Thoracic aorta (tissue), 2 donors: ENCODE results near the gene STK35. TPM values are rescaled to one million over a fixed set of nuclear protein-coding genes. Genes with fewer than 3 reads are reported as not detected.

Experiments
- ATAC-seq: fragments of 150-250 bp; one replicate; pipeline ENCODE4 v1.8.0; 2017; ENCODE audit warnings: low read depth; ENCODE audit not compliant: insufficient number of reproducible peaks, low FRiP score
- DNase-seq: peaks from one replicate; pipeline ENCODE4 v3.0.0-alpha.2; 2020; ENCODE audit warnings: low spot score
- H3K27ac ChIP-seq, 2 donors: fragments of 200-600 bp; sonication (generic); 1 replicate in 1 of 2; 2 replicates in 1 of 2; pipeline ENCODE4 v1.5.1; 2016; ENCODE audit warnings: mild to moderate bottlenecking in 2 of 2, moderate library complexity in 2 of 2
- H3K27me3 ChIP-seq: fragments of 200-600 bp; sonication (generic); replicated peaks from 2 replicates; pipeline ENCODE4 v1.6.0; 2016; ENCODE audit warnings: mild to moderate bottlenecking; ENCODE audit not compliant: insufficient read depth
- H3K36me3 ChIP-seq: fragments of 200-600 bp; sonication (generic); one replicate; pipeline ENCODE4 v1.5.1; 2016
- H3K4me1 ChIP-seq, 2 donors: fragments of 200-600 bp; sonication (generic); 1 replicate in 1 of 2; 2 replicates in 1 of 2; pipeline versions ENCODE4 v1.5.1 to v1.6.0; 2016; ENCODE audit warnings: low read depth in 2 of 2, mild to moderate bottlenecking in 1 of 2; ENCODE audit not compliant: control insufficient read depth in 1 of 2
- H3K4me3 ChIP-seq: fragments of 200-600 bp; sonication (generic); 2 replicates; pipeline ENCODE4 v1.5.1; 2016; ENCODE audit warnings: mild to moderate bottlenecking
- H3K9me3 ChIP-seq: fragments of 200-600 bp; sonication (generic); 2 replicates; pipeline ENCODE4 v1.5.1; 2016
- CTCF ChIP-seq: fragments of 200-600 bp; sonication (generic); IDR thresholded peaks from one replicate; pipeline ENCODE4 v1.5.1; 2019; ENCODE audit warnings: antibody characterized with exemption
- total RNA-seq, 2 donors: library from RNA; depleted of rRNA; stranded (reverse); fragments of >200 nt; gene quantifications; one replicate each; pipeline versions ENCODE4 v1.1.0 to v1.2.3, GENCODE V29; 2016

STK35 gene
- total RNA-seq, 2 donors from 2014 or later, result 25.4 to 31.5 TPM

DNA sequence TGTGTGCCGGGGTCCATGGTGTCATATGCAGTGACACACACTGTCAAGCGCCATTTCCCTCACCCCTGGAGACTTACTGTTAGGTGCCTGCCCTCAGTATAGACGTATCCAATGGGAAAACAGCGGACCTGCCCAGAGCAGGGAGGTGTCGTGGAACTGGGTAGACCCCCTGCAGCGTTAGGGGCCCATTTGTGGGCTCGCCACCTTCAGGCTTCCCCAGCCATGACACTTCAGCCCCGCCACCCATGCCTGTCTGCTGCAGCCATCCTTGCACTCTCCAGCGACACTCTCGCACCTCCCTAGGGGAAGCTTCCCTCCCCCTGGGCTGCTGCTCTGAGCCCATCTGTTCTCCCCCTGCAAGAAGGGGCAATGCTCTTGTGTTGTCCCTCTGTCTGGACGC, 43.2 kb downstream of the STK35 start:
- no peaks in the 10 kb centered on the region for H3K9me3 ChIP-seq
- no peak for DNase-seq

DNA sequence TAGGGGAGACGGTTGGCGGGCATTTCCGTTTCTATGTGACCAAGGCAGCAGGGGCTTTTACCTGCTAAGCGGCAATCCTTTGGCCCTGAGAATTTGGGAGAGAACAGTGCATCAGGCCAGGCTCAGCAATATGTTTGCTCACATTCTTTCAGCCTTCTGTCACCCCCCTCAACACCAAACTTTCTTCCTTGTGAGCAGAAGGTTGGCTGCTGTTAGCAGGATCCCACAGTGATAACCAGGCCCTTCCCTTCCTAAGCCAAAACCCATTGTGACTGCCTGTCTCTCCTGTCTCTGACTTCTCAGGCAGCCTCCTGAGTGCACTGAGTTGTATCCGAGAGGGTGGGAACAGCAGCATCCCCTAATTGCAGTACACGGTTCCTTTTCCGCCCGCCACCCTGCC, 43.7 kb downstream of the STK35 start:
- ATAC-seq (no peak), DNase-seq (no peak)
- no peak for TF ChIP-seq CTCF
- Histone ChIP-seq H3K4me3 (no peak overlapping the region), H3K4me1 (peaks cover 0 to 6% of the 10 kb centered on the region in 2 donors), H3K36me3 (peaks cover 18% of the 10 kb centered on the region), H3K9me3 (no peaks in the 10 kb centered on the region), H3K27me3 (no peaks in the 10 kb centered on the region), H3K27ac (no peak overlapping the region)

More for the DNA sequence above, 43.2 kb downstream of the STK35 start:
- Histone ChIP-seq H3K27ac (no peak overlapping the region), H3K4me3 (no peak overlapping the region), H3K27me3 (no peaks in the 10 kb centered on the region), H3K4me1 (peaks cover 0 to 11% of the 10 kb centered on the region in 2 donors), H3K36me3 (peaks cover 18% of the 10 kb centered on the region)
- ATAC-seq, result no peak
- no peak for TF ChIP-seq CTCF

DNA sequence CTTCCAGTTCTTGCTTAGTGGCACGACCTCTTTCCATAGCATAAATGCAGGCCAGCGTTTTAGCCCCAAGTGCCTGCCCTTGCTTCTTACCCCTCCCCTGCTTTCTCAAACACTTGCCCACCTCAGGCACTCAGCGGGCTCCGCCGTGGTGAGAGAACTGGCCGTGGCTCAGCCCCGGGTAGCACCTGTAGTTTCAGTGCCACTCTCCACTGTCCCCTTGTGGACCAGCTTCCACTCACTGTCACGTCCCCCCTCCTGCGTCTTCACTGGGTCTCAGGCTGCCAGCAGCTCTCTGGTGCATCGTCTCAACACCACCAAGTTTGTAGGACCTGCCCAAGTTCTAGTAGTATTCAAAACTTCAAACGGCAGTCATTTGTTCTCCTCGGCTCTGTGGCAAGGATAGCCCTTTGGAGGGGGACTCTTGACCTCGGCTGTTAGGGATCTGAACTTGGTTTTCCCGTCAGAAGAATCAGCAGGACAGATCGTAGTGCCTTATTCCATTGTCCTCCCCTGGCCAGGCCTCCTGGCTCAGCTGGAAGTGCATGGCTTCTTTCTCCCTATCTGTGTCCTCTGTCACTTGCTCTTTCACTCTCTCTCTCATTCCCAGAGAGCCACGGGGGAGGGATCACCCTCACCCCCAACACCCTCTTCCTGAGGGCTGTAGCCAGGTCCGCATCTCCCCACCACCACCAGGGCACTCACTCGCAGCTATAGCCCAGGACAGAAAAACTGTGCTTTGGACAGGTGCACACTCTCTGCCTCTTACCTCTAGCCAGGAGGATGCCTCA, 44.6 kb downstream of the STK35 start:
- Histone ChIP-seq H3K4me3 (no peak overlapping the region), H3K36me3 (peaks cover 18% of the 10 kb centered on the region), H3K27ac (no peak overlapping the region), H3K4me1 (no peaks in the 10 kb centered on the region), H3K9me3 (no peaks in the 10 kb centered on the region), H3K27me3 (no peaks in the 10 kb centered on the region)
- TF ChIP-seq CTCF, result no peak
- no peak for ATAC-seq
- DNase-seq, result no peak

DNA sequence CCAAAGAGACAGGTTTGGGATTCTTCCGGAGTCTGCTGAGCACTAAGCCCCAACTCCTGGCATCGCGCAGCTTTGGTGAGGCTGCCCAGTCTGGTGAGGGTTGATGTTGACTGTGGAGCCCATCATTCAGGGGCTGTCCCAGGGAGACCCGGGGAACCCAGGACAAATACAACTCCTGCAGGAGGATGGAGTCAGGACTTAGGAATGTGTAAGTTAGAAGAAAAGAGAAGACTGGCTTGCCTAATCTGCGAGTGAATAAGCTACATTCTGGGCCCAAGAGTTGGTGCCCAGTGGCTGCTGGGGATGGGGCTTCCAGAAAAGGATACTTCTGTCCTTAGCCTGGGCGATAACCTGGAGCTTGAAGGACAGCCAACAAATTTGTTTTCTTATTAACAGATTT, 47.9 kb downstream of the STK35 start:
- DNase-seq, result no peak
- Histone ChIP-seq H3K4me3 (no peak overlapping the region), H3K9me3 (no peaks in the 10 kb centered on the region), H3K27me3 (no peaks in the 10 kb centered on the region), H3K36me3 (peaks cover 12% of the 10 kb centered on the region), H3K27ac (no peak overlapping the region), H3K4me1 (peaks cover 0 to 9% of the 10 kb centered on the region in 2 donors)
- no peak for ATAC-seq
- no peak for TF ChIP-seq CTCF

- no peak for TF ChIP-seq CTCF
- Histone ChIP-seq H3K4me1 (peaks cover 0 to 9% of the 10 kb centered on the region in 2 donors), H3K27ac (no peak overlapping the region), H3K27me3 (no peaks in the 10 kb centered on the region), H3K36me3 (peaks cover 5% of the 10 kb centered on the region), H3K9me3 (no peaks in the 10 kb centered on the region), H3K4me3 (no peak overlapping the region)
- no peak for DNase-seq
- no peak for ATAC-seq
These were observed 49.0 kb downstream of the STK35 start for GRCh38 chr20:2150660-2151059.
